Fibroblast of skin of left biceps (primary cell): ENCODE data around the gene NFS1.
A peak's percentile ranks its signal among the peaks of the same experiment; 100 is the strongest.

Experiments
- DNase-seq, 2 experiments: peaks; one replicate each; pipeline ENCODE4 v3.0.0-alpha.2; 2013; ENCODE audit warnings: low read depth in 2 of 2

Gene NFS1

DNA sequence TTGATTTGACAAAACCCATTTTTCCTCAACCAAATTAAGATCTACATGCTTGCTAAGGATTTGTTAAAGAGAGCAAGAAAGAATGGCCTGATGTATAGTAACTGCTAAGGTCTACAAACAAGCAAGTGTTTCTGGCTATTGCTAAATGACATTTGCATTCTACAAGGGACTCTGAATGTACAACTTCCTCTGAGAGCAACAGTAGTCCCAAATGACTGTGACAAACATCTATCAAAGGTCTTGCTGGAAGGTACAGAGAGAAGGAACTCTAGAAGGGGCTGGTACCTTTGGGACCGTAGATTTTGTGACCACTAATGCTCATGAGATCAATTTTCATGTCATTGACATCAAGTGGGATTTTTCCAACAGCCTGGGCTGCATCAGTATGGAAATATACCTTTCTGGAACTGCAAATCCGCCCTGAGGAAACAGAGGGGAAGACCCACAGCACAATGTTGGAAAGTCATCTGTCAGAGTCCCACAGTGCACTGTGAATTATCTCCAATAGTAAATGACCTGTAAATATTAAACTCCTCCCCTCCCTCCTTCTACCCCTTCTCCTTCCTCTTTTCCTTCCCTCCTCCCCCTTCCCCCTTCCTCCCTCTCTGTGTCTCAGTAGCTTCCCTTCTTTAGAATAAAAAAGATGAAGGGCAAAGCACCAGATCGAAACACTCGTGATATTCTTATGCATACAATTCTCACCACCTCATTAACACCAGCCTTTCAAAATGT lies 18.5 kb downstream of the NFS1 start:
- DNase-seq: no peak

GRCh38 chr20:35674921-35675320 lies 24.2 kb downstream of the NFS1 start:
- no peak for DNase-seq

DNA sequence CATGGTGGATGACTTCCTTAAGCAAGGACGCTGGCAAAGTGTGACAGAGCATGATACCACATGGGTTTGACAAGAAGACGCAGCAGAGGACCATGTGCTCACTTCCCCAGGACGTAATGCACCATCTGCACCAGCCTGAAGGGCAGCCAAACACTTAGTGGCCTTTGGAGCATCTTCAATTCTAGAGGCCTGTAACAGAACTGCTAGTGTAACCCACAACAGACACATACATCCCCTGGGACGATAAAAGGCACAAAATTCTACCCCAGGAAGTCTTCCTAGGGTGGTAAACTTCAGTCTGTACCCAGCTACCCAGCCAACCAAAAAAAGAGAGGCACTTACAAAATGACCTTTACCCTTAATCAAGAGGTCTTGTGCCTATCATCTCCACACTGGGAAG lies 25.3 kb downstream of the NFS1 start:
- no peak for DNase-seq

- DNase-seq: no peak
Observed at GRCh38 chr20:35669681-35670080, 29.5 kb downstream of the NFS1 start.

DNA sequence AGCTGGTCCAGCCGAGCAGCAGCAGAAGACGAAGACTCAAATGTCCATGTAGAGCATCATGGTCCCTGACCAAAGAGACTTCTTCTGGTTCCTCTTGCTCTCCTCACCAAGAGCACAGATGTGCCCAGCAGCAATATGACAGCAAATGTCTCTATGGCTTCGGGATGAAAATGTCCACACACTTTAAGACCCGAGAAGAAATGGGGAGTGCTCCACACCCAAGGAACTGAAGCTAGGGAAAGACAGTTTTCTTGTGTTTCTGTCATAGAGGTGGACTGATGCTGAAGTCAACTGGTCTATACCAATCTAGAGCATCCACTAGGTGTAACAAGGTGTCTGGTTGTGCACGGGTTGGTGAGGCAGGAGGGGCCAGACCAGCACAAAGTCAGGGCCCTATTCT lies 29.9 kb downstream of the NFS1 start:
- DNase-seq: no peak

DNA sequence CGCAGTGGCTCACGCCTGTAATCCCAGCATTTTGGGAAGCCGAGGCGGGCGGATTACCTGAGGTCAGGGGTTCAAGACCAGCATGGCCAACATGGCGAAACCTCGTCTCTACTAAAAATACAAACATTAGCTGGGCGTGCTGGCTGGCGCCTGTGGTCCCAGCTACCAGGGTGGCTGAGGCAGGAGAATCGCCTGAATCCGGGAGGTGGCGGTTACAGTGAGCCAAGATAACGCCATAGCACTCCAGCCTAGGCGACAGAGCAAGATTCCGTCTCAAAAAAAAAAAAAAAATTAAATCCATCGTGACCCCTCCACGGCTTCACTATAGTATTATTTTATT lies 33.2 kb downstream of the NFS1 start:
- DNase-seq: no peak

- DNase-seq: peak; percentile 69 to 73
Observed at GRCh38 chr20:35664466-35665206, 34.5 kb downstream of the NFS1 start, which contains the start of the genes CPNE1 and RBM12. CPNE1 (minus strand) TSS chr20:35664900; CDS start chr20:35632923, 31,977 bp downstream. RBM12 (minus strand) TSS chr20:35664900; CDS start chr20:35655322, 9,578 bp downstream.

DNA sequence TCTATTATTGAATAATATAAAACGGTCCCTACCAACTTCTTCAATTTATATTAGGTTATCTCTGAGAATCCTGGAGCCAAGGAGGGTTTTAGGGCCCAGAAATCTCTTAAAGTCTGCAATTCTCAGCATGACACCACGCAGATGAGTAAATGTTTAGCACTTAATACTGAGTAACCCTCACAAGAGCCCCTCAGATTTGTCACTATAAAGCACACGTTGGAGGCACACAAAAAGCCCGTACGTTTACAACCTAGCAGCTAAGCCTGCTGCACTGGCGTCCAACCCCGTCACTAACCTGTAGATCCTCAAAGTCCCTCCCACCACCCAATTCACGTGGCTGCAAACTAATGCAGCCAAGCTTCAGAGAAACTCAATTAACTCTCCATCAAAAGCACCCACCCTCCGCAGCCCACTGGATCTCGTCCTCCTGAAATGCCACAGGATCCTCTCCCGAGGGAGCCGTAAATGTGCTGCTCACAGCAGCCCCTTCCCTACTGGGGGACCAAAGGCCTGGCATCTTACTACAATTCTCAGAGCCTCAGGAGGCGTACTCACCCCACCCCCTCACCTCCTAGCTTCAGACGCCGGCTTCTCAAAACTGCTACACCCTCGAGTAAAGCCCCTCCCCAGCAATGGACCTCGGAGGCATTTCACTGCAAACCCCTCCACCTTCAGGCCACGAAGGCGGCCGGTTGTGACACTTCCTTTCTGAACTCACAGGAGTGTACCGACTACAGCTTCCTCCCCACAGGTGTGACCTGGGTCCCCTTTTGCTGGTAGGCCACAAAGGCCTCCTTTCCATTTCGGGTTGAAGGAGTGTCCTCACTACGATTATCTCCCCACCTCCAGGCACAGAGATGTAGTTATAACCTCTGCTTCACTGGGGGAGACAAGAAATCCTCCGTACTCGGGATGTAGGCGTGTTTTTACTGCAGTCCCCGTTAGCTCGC lies 35.4 kb downstream of the NFS1 start:
- DNase-seq: peak in 1 of 2 experiments; percentile 4

- DNase-seq: no peak
Observed at GRCh38 chr20:35662551-35662950, 36.6 kb downstream of the NFS1 start.

GRCh38 chr20:35661908-35662307 lies 37.2 kb downstream of the NFS1 start:
- no peak for DNase-seq

DNA sequence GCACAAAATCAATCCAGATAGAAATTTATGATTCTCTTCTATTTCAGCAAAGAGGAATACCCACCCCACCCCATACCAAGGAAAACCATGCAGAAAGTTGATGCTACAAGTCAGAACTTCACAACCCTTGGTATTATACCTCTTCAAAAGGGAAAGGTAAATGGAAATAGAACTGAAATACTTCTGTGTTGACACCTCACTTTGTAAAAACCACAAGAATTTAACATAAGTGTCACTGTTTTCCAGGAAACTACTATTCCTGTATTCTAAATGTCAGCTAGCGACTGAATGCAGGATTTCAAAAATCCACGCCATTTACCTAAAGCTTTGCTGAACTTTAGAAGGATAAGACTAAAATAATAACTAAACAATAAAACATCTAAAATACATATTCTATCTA lies 38.1 kb downstream of the NFS1 start:
- no peak for DNase-seq

- no peak for DNase-seq
Observed at GRCh38 chr20:35660122-35660937, 38.8 kb downstream of the NFS1 start.

GRCh38 chr20:35657271-35657670 lies 41.9 kb downstream of the NFS1 start:
- no peak for DNase-seq

- DNase-seq: no peak
Observed at GRCh38 chr20:35654415-35654814, 44.7 kb downstream of the NFS1 start.

DNA sequence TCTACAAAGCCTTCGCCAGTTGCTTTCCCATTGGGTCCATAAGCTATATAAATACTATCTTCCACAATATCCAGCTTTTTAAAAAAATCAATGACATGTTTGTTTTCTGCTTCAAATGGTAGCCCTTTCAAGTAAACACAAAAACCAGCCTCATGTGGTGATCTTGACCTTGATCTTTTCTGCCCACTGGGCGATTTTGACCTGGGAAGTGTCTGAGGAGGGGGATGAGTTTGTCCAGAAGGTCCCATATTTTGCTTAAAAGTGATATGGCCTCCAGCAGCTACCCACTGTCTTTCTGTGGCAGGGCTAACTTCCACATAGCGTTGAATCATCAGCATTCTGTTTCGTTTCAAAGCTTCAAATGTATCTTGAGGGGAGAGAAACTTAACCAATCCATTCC lies 45.3 kb downstream of the NFS1 start:
- no peak for DNase-seq

- no peak for DNase-seq
Observed at GRCh38 chr20:35653430-35653734, 45.8 kb downstream of the NFS1 start.

DNA sequence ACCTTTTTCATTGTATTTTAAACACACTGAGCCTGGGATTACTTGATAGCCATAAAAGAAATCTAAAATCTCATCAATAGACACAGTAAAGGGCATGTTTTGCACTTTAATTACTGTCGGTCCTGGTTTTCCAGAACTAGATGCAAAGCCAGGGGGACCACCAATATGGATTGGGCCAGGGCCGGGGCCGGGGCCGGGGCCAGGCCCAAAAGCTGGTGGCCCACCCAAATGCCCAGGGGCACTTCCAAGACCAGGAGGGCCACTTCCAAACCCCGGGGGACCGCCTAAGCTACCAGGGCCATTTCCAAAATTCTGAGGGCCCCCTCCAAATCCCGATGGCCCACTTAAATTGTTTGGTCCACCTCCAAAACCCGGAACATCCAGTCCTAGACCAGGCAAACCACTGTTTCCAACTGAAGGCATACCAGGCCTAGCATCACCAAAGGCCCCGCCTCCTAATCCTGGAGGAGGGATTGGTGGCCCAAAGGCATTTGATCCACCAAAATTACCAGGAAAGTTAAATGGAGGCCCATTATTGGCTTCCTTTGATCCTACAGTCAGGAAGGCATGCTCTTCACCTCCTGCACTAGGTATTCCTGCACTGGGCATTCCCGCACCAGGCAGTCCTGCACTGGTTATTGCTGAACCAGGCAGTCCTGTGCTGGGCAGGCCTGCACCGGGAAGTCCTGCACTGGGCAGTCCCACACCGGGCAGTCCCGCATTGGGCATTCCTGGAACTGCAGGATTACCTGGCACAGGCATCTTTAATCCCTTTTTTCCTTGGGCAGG lies 46.3 kb downstream of the NFS1 start:
- no peak for DNase-seq

GRCh38 chr20:35651958-35652357 lies 47.2 kb downstream of the NFS1 start:
- DNase-seq: no peak

DNA sequence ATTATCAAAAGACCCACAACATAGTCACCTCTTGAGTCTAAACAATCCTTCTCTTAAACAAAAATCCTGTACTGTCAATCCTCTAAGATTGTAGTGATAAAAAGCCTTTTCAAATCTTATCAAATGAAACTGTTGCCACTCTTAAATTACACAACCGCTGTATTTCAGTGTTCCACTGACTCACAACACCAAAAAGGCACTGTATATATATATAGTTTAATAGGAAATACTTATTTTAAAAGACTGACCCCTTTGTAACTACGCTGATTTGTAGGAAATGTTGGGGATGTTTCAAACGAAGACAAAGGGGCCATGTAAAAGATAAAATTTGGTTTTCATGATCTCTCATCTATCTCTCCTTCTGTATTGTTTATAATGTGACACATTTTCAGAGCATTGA lies 48.5 kb downstream of the NFS1 start:
- no peak for DNase-seq

- DNase-seq: no peak
Observed at GRCh38 chr20:35648836-35649235, 50.3 kb downstream of the NFS1 start.

DNA sequence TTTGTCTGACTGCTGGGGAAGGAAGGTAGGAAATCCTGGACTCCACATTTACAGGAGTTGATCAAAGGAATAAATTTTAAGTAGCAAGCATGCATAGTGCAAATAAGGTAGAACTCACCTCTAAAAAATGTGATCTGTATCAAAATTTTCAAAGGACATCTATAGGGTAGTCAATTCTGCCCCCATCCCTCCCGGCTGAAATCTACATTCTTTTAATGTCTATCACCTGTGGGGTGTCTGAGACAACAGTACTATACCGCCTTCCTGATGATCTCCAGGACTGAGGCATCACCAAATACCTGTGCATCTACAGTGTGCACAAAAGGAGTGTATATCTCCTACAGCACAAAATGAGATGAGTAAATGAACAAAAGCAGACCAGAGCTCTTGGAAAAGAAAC lies 54.3 kb downstream of the NFS1 start:
- DNase-seq: no peak
